ENCODE results near the gene TGM2.

- no peak for TF ChIP-seq POLR2AphosphoS5 (IDR thresholded peaks at IDR 0.05; ENCODE audit: borderline replicate concordance, low read depth, low read length)
- no peak for TF ChIP-seq EZH2 (IDR thresholded peaks at IDR 0.05)
- TF ChIP-seq FOXP2 (optimal IDR thresholded peaks at IDR 0.05; ENCODE audit: control extremely low read depth, extremely low read length, insufficient read depth): no peak
These were observed 17.3 kb downstream of the TGM2 start for GRCh38 chr20:38147751-38148150.
